Peyer's patch (tissue), 4 donors: Measurements from ENCODE around the gene TNFRSF13B. TPM values are rescaled to one million over a fixed set of nuclear protein-coding genes. Genes with fewer than 3 reads are reported as not detected.

Experiments used
- DNase-seq, 3 donors: peaks; one replicate each; pipeline ENCODE4 v3.0.0-alpha.2; 2017 to 2019
- H3K27ac ChIP-seq, 4 donors: fragments of 200-600 bp; sonication (generic); one replicate each; pipeline ENCODE4 v1.5.1; 2016 to 2019
- H3K27me3 ChIP-seq, 2 donors: fragments of 200-600 bp; sonication (generic); one replicate each; pipeline ENCODE4 v1.5.1; 2019
- H3K36me3 ChIP-seq, 3 donors: fragments of 200-600 bp; sonication (generic); one replicate each; pipeline ENCODE4 v1.5.1; 2016 to 2019
- H3K4me1 ChIP-seq, 4 donors: fragments of 200-600 bp; sonication (generic); one replicate each; pipeline ENCODE4 v1.5.1; 2016 to 2019
- H3K4me3 ChIP-seq, 4 donors: fragments of 200-600 bp; sonication (generic); 1 replicate in 3 of 4; 2 replicates in 1 of 4; pipeline ENCODE4 v1.5.1; 2016 to 2019; ENCODE audit warnings: mild to moderate bottlenecking in 1 of 4
- H3K9me3 ChIP-seq, 4 donors: fragments of 200-600 bp; sonication (generic); one replicate each; pipeline ENCODE4 v1.5.1; 2016 to 2019; ENCODE audit warnings: mild to moderate bottlenecking in 1 of 4
- CTCF ChIP-seq, 6 experiments: fragments of 450-650 bp in 4 of 6; fragments of 200-600 bp in 2 of 6; sonication (generic) in 1 of 6; IDR thresholded peaks; one replicate each; pipeline ENCODE4 v1.5.1; 2017 to 2019; ENCODE audit warnings: antibody characterized with exemption in 6 of 6, mild to moderate bottlenecking in 3 of 6, moderate library complexity in 1 of 6
- POLR2A ChIP-seq, 2 donors: fragments of 450-650 bp; IDR thresholded peaks; one replicate each; pipeline ENCODE4 v1.5.1; 2017; ENCODE audit warnings: antibody characterized with exemption in 2 of 2, mild to moderate bottlenecking in 2 of 2, moderate library complexity in 2 of 2
- total RNA-seq, 4 donors: library from RNA; depleted of rRNA; stranded (reverse); fragments of >200 nt; gene quantifications; one replicate each; pipeline ENCODE4 v1.1.0, GENCODE V29; 2016

Gene TNFRSF13B
- total RNA-seq, 4 donors from 2014 or later: 3.2 to 86.6 TPM; not detected in 2

- H3K36me3 ChIP-seq: no peaks in the 10 kb centered on the region
- H3K27ac ChIP-seq: no peak overlapping the region
- H3K27me3 ChIP-seq: no peaks in the 10 kb centered on the region
- no peak for TF ChIP-seq CTCF (IDR thresholded peaks at IDR 0.05)
- TF ChIP-seq POLR2A (IDR thresholded peaks at IDR 0.05): no peak
- no peaks in the 10 kb centered on the region for H3K4me1 ChIP-seq
- DNase-seq: peak in 1 of 3 donors; percentile 40
- H3K4me3 ChIP-seq: no peak overlapping the region
- no peaks in the 10 kb centered on the region for H3K9me3 ChIP-seq
Measured at GRCh38 chr17:16934133-16934795, 37.7 kb downstream of the TNFRSF13B start.

GRCh38 chr17:16933317-16934132 lies 38.4 kb downstream of the TNFRSF13B start:
- DNase-seq: no peak
- no peaks in the 10 kb centered on the region for H3K36me3 ChIP-seq
- no peaks in the 10 kb centered on the region for H3K9me3 ChIP-seq
- H3K4me1 ChIP-seq: no peaks in the 10 kb centered on the region
- no peak overlapping the region for H3K4me3 ChIP-seq
- TF ChIP-seq POLR2A (IDR thresholded peaks at IDR 0.05): no peak
- TF ChIP-seq CTCF (IDR thresholded peaks at IDR 0.05): no peak
- no peaks in the 10 kb centered on the region for H3K27me3 ChIP-seq
- no peak overlapping the region for H3K27ac ChIP-seq

GRCh38 chr17:16932611-16933010 lies 39.3 kb downstream of the TNFRSF13B start:
- H3K36me3 ChIP-seq: no peaks in the 10 kb centered on the region
- H3K9me3 ChIP-seq: no peaks in the 10 kb centered on the region
- no peak overlapping the region for H3K4me3 ChIP-seq
- H3K27me3 ChIP-seq: no peaks in the 10 kb centered on the region
- DNase-seq: no peak
- TF ChIP-seq POLR2A (IDR thresholded peaks at IDR 0.05) (no peak), CTCF (IDR thresholded peaks at IDR 0.05) (no peak)
- no peak overlapping the region for H3K27ac ChIP-seq
- no peaks in the 10 kb centered on the region for H3K4me1 ChIP-seq

DNA sequence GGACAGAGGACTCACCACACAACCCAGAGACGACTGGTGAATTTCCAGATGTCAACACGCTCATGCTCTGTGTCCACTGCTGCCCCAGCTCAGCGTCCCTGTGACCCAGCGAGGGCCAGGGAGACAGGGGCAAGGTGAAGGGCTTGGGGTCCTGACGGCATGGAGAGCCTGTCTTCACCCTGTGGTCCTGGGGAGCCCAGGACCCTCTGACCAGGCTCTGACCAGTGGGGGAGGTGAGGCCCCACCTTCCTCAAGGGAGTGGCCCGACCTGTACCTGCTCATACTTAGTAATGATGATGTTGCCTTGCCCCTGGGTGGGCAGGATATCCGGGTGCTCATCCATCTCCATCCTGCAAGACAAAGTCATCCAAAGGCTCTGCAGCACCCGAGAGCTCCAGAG lies 39.8 kb downstream of the TNFRSF13B start:
- Histone ChIP-seq H3K4me1 (no peaks in the 10 kb centered on the region), H3K27me3 (no peaks in the 10 kb centered on the region), H3K36me3 (no peaks in the 10 kb centered on the region), H3K9me3 (no peaks in the 10 kb centered on the region), H3K27ac (no peak overlapping the region), H3K4me3 (no peak overlapping the region)
- no peak for DNase-seq
- TF ChIP-seq POLR2A (IDR thresholded peaks at IDR 0.05) (no peak), CTCF (IDR thresholded peaks at IDR 0.05) (no peak)

- no peaks in the 10 kb centered on the region for H3K9me3 ChIP-seq
- no peaks in the 10 kb centered on the region for H3K4me1 ChIP-seq
- no peak overlapping the region for H3K27ac ChIP-seq
- no peaks in the 10 kb centered on the region for H3K36me3 ChIP-seq
- no peak overlapping the region for H3K4me3 ChIP-seq
- no peaks in the 10 kb centered on the region for H3K27me3 ChIP-seq
- DNase-seq: peak in 1 of 3 donors; percentile 35
- TF ChIP-seq CTCF (IDR thresholded peaks at IDR 0.05): no peak
- TF ChIP-seq POLR2A (IDR thresholded peaks at IDR 0.05): no peak
Measured at GRCh38 chr17:16931318-16932060, 40.4 kb downstream of the TNFRSF13B start.
